MM.1S (cell line): Measurements from ENCODE around the gene CMIP.

Source experiments
- CTCF ChIP-seq: fragments of 300-600 bp; sonication (generic); IDR thresholded peaks from 2 replicates; pipeline ENCODE4 v1.5.1; 2016; ENCODE audit warnings: antibody characterized with exemption, low read length, mixed read lengths
- EZH2 ChIP-seq: fragments of 300-600 bp; sonication (generic); optimal IDR thresholded peaks from 2 replicates; pipeline ENCODE3; 2017; ENCODE audit warnings: low read depth, mild to moderate bottlenecking, antibody characterized with exemption, low read length, mixed read lengths
- EZH2phosphoT487 ChIP-seq: fragments of 300-600 bp; sonication (generic); IDR thresholded peaks from 2 replicates; pipeline ENCODE4 v1.6.1; 2018; ENCODE audit warnings: antibody characterized with exemption, low read length

GRCh38 chr16:81728435-81728834 is 283.8 kb downstream of the CMIP start:
- TF ChIP-seq EZH2 (no peak), CTCF (no peak), EZH2phosphoT487 (no peak)
